ENCODE results near the gene ENTPD1.
A peak's percentile ranks its signal among the peaks of the same experiment; 100 is the strongest.
"Not testable (repeated sequence)": the region's sequence is repeated elsewhere in the genome, so short reads cannot be mapped to it uniquely, and the experiment has no call there.

The ENTPD1 gene

DNA sequence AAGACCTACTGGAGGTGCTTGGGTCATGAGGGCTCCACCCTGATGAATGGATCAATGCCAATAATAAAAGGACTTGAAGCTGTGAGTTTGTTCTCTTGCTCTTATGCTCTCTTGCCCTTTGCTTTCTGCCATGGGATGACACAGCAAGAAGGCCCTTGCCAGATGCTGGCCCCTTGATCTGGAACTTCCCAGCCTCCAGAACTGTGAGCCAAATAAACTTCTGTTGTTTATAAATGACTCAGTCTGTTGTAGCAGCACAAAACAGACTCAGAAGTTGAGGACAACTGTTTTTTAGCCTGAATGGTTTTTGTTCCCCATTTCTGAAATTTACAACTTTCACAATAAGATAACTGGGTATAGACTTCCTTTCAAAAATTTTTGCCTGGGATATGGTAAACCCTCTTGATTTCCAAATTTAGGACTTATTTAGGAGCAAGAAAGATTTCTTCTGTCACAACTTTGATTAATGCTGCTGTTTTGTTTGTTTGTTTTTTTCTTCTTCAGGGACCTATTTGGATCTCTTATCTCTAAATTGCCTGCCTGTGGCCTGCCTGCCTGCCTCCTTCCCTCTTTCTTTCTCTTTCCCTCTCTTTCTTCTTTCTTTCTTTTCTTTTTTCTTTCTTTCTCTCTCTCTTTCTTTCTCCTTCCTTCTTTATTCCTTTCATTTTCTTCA, 12.1 kb downstream of the ENTPD1 start:
- H3K4me3 Mint-ChIP-seq: no peak overlapping the region
- TF ChIP-seq, protein P1, sequence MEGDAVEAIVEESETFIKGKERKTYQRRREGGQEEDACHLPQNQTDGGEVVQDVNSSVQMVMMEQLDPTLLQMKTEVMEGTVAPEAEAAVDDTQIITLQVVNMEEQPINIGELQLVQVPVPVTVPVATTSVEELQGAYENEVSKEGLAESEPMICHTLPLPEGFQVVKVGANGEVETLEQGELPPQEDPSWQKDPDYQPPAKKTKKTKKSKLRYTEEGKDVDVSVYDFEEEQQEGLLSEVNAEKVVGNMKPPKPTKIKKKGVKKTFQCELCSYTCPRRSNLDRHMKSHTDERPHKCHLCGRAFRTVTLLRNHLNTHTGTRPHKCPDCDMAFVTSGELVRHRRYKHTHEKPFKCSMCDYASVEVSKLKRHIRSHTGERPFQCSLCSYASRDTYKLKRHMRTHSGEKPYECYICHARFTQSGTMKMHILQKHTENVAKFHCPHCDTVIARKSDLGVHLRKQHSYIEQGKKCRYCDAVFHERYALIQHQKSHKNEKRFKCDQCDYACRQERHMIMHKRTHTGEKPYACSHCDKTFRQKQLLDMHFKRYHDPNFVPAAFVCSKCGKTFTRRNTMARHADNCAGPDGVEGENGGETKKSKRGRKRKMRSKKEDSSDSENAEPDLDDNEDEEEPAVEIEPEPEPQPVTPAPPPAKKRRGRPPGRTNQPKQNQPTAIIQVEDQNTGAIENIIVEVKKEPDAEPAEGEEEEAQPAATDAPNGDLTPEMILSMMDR (IDR thresholded peaks at IDR 0.05; ENCODE audit: unreplicated experiment in 3 of 3): no peak
- peaks cover 8% of the 10 kb centered on the region for H3K9me3 Mint-ChIP-seq
- no peaks in the 10 kb centered on the region for H3K27me3 Mint-ChIP-seq (ENCODE audit: low read depth)
- H3K36me3 Mint-ChIP-seq (ENCODE audit: low read depth): no peaks in the 10 kb centered on the region
- no peaks in the 10 kb centered on the region for H3K4me1 Mint-ChIP-seq
- H3K27ac Mint-ChIP-seq: no peak overlapping the region

DNA sequence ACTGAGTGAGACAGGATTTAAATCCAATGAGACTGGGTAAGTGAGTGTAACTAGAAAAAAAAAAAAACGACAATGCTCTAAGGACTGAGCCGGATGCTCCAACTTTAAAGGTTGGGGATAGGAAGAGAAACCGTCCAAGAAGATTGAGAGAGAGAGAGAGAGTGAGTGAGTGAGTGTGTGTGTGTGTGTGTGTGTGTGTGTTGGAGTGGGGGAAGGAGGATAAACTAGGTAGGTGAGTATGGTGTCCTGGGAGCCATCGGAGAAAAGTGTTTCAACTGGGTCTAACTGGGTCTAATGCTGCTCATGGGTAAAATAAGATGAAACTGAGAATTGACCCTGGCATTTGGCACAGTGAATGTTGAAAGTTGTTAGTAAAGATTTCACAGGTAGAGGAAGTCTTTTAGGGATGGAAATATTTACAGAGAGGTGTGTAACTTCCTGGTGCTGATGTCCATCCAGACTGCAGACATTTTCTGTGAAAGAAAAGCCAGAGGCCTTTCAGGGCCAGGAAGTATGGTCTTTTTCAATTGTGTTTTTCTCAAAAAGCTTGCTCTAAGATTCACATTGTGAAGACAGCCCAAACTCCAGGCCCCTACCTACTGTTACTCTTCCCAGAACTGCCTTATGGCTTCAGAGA, 14.2 kb downstream of the ENTPD1 start:
- H3K9me3 Mint-ChIP-seq: peaks cover 9% of the 10 kb centered on the region
- H3K4me1 Mint-ChIP-seq: no peaks in the 10 kb centered on the region
- H3K36me3 Mint-ChIP-seq (ENCODE audit: low read depth): no peaks in the 10 kb centered on the region
- TF ChIP-seq, protein P1 (IDR thresholded peaks at IDR 0.05; ENCODE audit: unreplicated experiment in 3 of 3): no peak
- no peaks in the 10 kb centered on the region for H3K27me3 Mint-ChIP-seq (ENCODE audit: low read depth)
- no peak overlapping the region for H3K27ac Mint-ChIP-seq
- no peak overlapping the region for H3K4me3 Mint-ChIP-seq

DNA sequence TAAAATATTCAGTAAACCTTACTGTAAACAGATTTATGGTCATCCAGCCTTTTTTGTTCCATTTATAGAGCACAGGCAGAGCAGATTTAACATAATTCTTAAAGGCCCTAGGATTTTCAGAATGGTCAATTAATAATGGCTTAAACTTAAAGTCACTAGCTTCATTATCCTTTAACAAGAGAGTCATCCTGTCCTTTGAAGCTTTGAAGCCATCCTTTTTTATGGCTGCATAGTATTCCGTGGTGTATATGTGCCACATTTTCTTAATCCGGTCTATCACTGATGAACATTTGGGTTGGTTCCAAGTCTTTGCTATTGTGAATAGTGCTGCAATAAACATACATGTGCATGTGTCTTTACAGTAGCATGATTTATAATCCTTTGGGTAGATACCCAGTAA, 17.5 kb downstream of the ENTPD1 start:
- not testable (repeated sequence) for H3K4me3 Mint-ChIP-seq; H3K4me1 Mint-ChIP-seq; H3K36me3 Mint-ChIP-seq (ENCODE audit: low read depth); H3K27ac Mint-ChIP-seq; H3K27me3 Mint-ChIP-seq (ENCODE audit: low read depth)
- peaks cover 16% of the 10 kb centered on the region for H3K9me3 Mint-ChIP-seq

DNA sequence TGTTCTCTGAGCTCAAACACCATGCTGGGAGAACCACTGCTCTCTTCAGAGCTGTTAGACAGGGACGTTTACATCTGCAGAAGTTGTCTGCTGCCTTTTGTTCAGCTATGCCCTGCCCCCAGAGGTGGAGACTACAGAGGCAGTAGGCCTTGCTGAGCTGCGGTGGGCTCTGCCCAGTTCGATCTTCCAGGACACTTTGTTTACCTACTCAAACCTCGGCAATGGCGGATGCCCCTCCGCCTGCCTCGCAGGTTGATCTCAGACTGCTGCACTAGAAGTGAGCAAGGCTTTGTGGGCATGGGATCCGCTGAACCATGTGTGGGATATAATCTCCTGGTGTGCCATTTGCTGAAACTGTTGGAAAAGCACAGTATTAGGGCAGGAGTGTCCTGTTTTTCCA, 21.7 kb downstream of the ENTPD1 start:
- not testable (repeated sequence) for H3K27ac Mint-ChIP-seq; H3K4me1 Mint-ChIP-seq; H3K4me3 Mint-ChIP-seq; H3K27me3 Mint-ChIP-seq (ENCODE audit: low read depth); H3K36me3 Mint-ChIP-seq (ENCODE audit: low read depth)
- peaks cover 21% of the 10 kb centered on the region for H3K9me3 Mint-ChIP-seq

DNA sequence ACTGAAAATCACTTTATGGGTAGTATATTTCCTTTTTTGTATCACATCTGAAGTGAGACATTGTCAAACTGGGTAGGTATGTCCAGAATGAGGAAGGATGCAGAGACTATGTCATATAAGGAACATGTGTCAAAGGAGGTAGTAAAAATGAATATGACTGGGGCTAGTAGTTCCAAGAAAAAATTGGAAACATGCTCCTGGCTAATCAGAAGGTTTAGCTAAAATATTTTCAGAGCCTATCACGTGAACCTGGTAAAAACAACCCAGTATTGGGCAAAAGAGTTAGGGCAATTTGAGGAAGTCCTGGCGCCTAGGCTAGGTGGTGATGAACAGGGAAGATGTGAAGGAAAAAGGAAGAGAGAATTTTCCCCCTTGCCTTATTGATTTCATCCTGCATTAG, 26.4 kb downstream of the ENTPD1 start:
- Mint-ChIP-seq H3K27ac (no peak overlapping the region), H3K4me1 (no peaks in the 10 kb centered on the region), H3K27me3 (ENCODE audit: low read depth) (peaks cover 5% of the 10 kb centered on the region), H3K9me3 (peaks cover 6% of the 10 kb centered on the region), H3K36me3 (ENCODE audit: low read depth) (no peaks in the 10 kb centered on the region), H3K4me3 (no peak overlapping the region)
- TF ChIP-seq, protein P1 (IDR thresholded peaks at IDR 0.05; ENCODE audit: unreplicated experiment in 3 of 3): no peak

DNA sequence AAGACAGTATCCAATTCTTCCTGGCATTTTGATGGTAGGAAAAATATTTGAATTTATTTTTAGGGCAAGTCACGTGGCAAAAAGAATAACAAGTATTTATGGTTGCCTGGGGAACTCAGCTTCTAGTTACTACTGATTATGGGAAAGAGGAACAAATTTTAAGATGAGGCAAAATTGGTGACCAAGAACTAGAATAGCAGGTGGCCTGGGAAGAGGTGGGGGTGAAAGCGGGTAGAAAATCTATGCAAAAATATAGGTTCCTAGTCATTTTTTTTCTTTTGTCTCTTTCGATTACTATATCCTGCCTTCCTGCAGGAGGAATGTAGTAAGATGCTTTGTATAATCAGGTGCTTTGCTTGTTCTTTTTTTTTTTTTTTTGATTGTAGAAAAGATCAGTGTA, 27.8 kb downstream of the ENTPD1 start:
- H3K9me3 Mint-ChIP-seq: peaks cover 4% of the 10 kb centered on the region
- no peaks in the 10 kb centered on the region for H3K36me3 Mint-ChIP-seq (ENCODE audit: low read depth)
- peaks cover 2% of the 10 kb centered on the region for H3K4me1 Mint-ChIP-seq
- peaks cover 5% of the 10 kb centered on the region for H3K27me3 Mint-ChIP-seq (ENCODE audit: low read depth)
- H3K4me3 Mint-ChIP-seq: no peak overlapping the region
- TF ChIP-seq, protein P1 (IDR thresholded peaks at IDR 0.05; ENCODE audit: unreplicated experiment in 3 of 3): no peak
- H3K27ac Mint-ChIP-seq: no peak overlapping the region

DNA sequence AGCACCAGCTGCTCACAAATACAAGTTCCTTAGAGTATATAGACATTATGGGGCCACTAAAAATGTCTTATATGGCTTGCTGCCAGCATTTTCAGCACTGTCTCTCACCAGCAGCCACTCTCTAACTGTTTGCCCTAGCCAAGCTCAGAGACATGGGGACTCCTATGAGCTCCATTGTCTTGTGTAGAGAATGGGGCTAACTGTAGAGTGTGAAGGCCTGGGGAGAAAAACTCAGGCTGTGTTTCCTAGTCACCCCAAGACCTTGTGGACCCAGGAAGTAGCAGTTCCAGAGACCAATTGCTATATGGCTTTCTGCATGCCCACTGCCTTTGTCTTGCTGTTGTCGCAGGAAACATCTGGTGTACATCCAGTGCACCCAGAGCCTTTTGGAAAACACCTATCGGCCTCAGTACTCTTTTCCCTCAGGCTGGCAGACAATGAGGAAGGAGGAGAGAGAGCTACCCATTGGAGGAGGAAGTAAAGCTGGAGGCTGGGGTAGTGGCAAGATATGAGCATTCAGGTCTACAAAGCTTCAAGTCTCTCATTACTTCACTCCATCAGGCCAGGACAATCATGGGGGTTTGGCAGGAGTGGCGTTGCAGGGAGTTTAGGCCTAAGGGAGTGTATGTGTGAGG, 28.4 kb downstream of the ENTPD1 start:
- peak overlapping the region in 1 of 3 experiments; percentile 22 for H3K27ac Mint-ChIP-seq
- no peaks in the 10 kb centered on the region for H3K9me3 Mint-ChIP-seq
- TF ChIP-seq, protein P1 (IDR thresholded peaks at IDR 0.05; ENCODE audit: unreplicated experiment in 3 of 3): no peak
- H3K36me3 Mint-ChIP-seq (ENCODE audit: low read depth): no peaks in the 10 kb centered on the region
- peaks cover 5% of the 10 kb centered on the region for H3K27me3 Mint-ChIP-seq (ENCODE audit: low read depth)
- H3K4me3 Mint-ChIP-seq: no peak overlapping the region
- peaks cover 6% of the 10 kb centered on the region for H3K4me1 Mint-ChIP-seq

Measured in nephron (organoid).